Activated B cell treated with CpG ODN at 0.5 μM for 24 hours (primary cell): Measurements from ENCODE around the gene MYL12A. TPM values are rescaled to one million over a fixed set of nuclear protein-coding genes. Genes with fewer than 3 reads are reported as not detected.
"Not testable (repeated sequence)": the region's sequence is repeated elsewhere in the genome, so short reads cannot be mapped to it uniquely, and the experiment has no call there.

Experiments used
- ATAC-seq: fragments of 200-7000 bp; cut with Tn5 transposase; one replicate; pipeline ENCODE4 v1.10.0; 2021; ENCODE audit warnings: low read depth, mild to moderate bottlenecking, moderate library complexity
- CTCF ChIA-PET: fragments of 350-600 bp; sonication (Branson Sonifier 250); formaldehyde crosslinking; loops from one replicate; lab custom pipeline; 2021; ENCODE audit warnings: antibody characterized with exemption; lab: Charles Lee
- POLR2A ChIA-PET: fragments of 350-600 bp; sonication (Branson Sonifier 250); formaldehyde crosslinking; loops from one replicate; lab custom pipeline; 2021; ENCODE audit warnings: antibody characterized with exemption; lab: Charles Lee
- DNase-seq: peaks from one replicate; pipeline ENCODE4 v3.0.0; 2022
- H3K27ac Mint-ChIP-seq: one replicate; pipeline ENCODE4 v1.8.0; 2020; ENCODE audit warnings: mixed read lengths
- H3K27me3 Mint-ChIP-seq: one replicate; pipeline ENCODE4 v1.8.0; 2021; ENCODE audit warnings: mixed read lengths
- H3K36me3 Mint-ChIP-seq: one replicate; pipeline ENCODE4 v1.8.0; 2021; ENCODE audit warnings: low read depth, mixed read lengths
- H3K4me1 Mint-ChIP-seq: one replicate; pipeline ENCODE4 v1.8.0; 2021; ENCODE audit warnings: mixed read lengths
- H3K4me3 Mint-ChIP-seq: one replicate; pipeline ENCODE4 v1.8.0; 2020; ENCODE audit warnings: mild to moderate bottlenecking, mixed read lengths
- H3K9me3 Mint-ChIP-seq: one replicate; pipeline ENCODE4 v1.8.0; 2020; ENCODE audit warnings: mixed read lengths
- CTCF ChIP-seq: fragments of 200-600 bp; IDR thresholded peaks from one replicate; pipeline ENCODE4 v1.8.0; 2022; ENCODE audit warnings: antibody characterized with exemption, mild to moderate bottlenecking
- intact Hi-C: fragments of 100-400 bp; cut with micrococcal nuclease; formaldehyde crosslinking; loops from one replicate; pipeline ENCODE4 v1.15.1; 2024
- total RNA-seq: library from RNA; stranded (reverse); gene quantifications from 2 replicates; pipeline ENCODE4 v1.2.3, GENCODE V29; 2022

The MYL12A gene
- total RNA-seq, 1 donor from 2014 or later: 394 TPM

DNA sequence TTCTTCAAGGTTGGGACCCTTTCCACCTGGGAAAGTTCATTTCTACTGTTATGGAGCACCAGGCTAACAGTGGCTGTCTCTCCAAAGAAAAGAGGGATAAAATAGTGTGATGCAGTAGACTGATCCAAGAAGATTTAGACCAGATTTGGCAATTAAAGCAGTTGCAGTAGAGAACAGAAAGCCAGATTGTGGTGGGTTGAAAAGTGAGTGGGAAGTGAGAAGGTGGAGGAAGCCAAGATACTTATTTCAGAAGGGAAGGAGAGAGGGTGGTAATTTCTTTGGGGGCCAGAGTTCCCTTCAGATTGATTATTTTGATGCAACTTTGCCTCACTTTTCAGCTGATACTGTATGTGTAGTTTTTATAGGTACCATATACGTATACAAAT, 22.3 kb downstream of the MYL12A start:
- POLR2A ChIA-PET: interaction anchor here (1.0 kb wide), 1 partner anchor 9 kb away, joined by 4 read pairs; the partner anchor contains the start of gene MYL12B
- CTCF ChIA-PET: no interaction called here
- H3K4me1 Mint-ChIP-seq: peaks cover 64% of the 10 kb centered on the region

GRCh38 chr18:3273042-3273441, 25.4 kb downstream of the MYL12A start:
- no peaks in the 10 kb centered on the region for H3K9me3 Mint-ChIP-seq
- no peak overlapping the region for H3K27ac Mint-ChIP-seq
- H3K27me3 Mint-ChIP-seq: no peaks in the 10 kb centered on the region
- CTCF ChIA-PET: no interaction called here
- POLR2A ChIA-PET: interaction anchor here (1.6 kb wide), 1 partner anchor 12 kb away, joined by 5 read pairs; no protein-coding TSS in a partner anchor
- no peak for TF ChIP-seq CTCF
- intact Hi-C loops: no loop called here
- DNase-seq (no peak), ATAC-seq (no peak)
- H3K4me3 Mint-ChIP-seq: no peak overlapping the region
- H3K36me3 Mint-ChIP-seq: peaks cover 47% of the 10 kb centered on the region
- H3K4me1 Mint-ChIP-seq: peaks cover 46% of the 10 kb centered on the region

More for the DNA sequence above, 22.3 kb downstream of the MYL12A start:
- H3K27me3 Mint-ChIP-seq: no peaks in the 10 kb centered on the region
- H3K27ac Mint-ChIP-seq: no peak overlapping the region
- no peak for DNase-seq
- no peak overlapping the region for H3K4me3 Mint-ChIP-seq
- H3K36me3 Mint-ChIP-seq: peaks cover 31% of the 10 kb centered on the region
- H3K9me3 Mint-ChIP-seq: no peaks in the 10 kb centered on the region
- TF ChIP-seq CTCF: no peak
- ATAC-seq: no peak
- intact Hi-C loops: no loop called here

- Mint-ChIP-seq H3K4me1 (peaks cover 38% of the 10 kb centered on the region), H3K27ac (peak overlapping the region; percentile 73), H3K36me3 (peaks cover 51% of the 10 kb centered on the region)
- H3K27me3 Mint-ChIP-seq, H3K4me3 Mint-ChIP-seq, DNase-seq, intact Hi-C loops, ATAC-seq, H3K9me3 Mint-ChIP-seq: not testable (repeated sequence)
- CTCF ChIA-PET: interaction anchor here (1.1 to 12.2 kb wide), 3 partner anchors 292 to 387 kb away, joined by 3 to 239 read pairs (median 4); no protein-coding TSS in a partner anchor
- POLR2A ChIA-PET: interaction anchor here (0.5 to 3.8 kb wide), 7 partner anchors 14 to 331 kb away, joined by 3 to 52 read pairs (median 7); partner anchors contain the start of genes MYL12A, MYL12B and TGIF1
Measured at GRCh38 chr18:3277643-3278213, 30.1 kb downstream of the MYL12A start.

- ChIA-PET POLR2A (interaction anchor here (0.6 to 3.8 kb wide), 20 partner anchors 10 to 392 kb away, joined by 3 to 52 read pairs (median 8); partner anchors contain the start of genes MYL12A and MYL12B), CTCF (interaction anchor here (0.6 to 12.2 kb wide), 12 partner anchors 18 to 716 kb away, joined by 3 to 239 read pairs (median 6); partner anchors contain the start of gene MYL12A)
- H3K9me3 Mint-ChIP-seq: no peaks in the 10 kb centered on the region
- H3K4me1 Mint-ChIP-seq: peaks cover 38% of the 10 kb centered on the region
- peak overlapping the region; percentile 84 for H3K27ac Mint-ChIP-seq
- H3K36me3 Mint-ChIP-seq: peaks cover 33% of the 10 kb centered on the region
- no peak for TF ChIP-seq CTCF
- ATAC-seq (peak; percentile 86), DNase-seq (peak; percentile 23)
- intact Hi-C loops: loop anchor here (1.0 to 2.0 kb wide), 7 partner anchors 18 to 585 kb away; partner anchors contain the start of gene MYL12A
- H3K4me3 Mint-ChIP-seq: peak overlapping the region; percentile 56
- no peaks in the 10 kb centered on the region for H3K27me3 Mint-ChIP-seq
Measured at GRCh38 chr18:3279201-3280185, 31.9 kb downstream of the MYL12A start.
